BJ (cell line): ENCODE results near the gene PIGR. TPM values are rescaled to one million over a fixed set of nuclear protein-coding genes. Genes with fewer than 3 reads are reported as not detected.
A peak's percentile ranks its signal among the peaks of the same experiment; 100 is the strongest.

ENCODE experiments used
- CTCF ChIA-PET: fragments of 350-600 bp; formaldehyde crosslinking; extraction: SDS; loops from one replicate; lab custom pipeline; 2021; ENCODE audit warnings: antibody characterized with exemption, inconsistent platforms; lab: Yijun Ruan, JAX
- POLR2A ChIA-PET: fragments of 300-600 bp; sonication (Branson Sonifier 250); formaldehyde crosslinking; extraction: SDS; loops from one replicate; lab custom pipeline; 2021; ENCODE audit warnings: antibody characterized with exemption; lab: Charles Lee
- DNase-seq: peaks from one replicate; pipeline ENCODE4 v3.0.0-alpha.2; 2011; ENCODE audit warnings: low read depth
- H3K27me3 ChIP-seq: 2 replicates; pipeline ENCODE4 v1.6.0; 2011; ENCODE audit warnings: low read length; ENCODE audit not compliant: control insufficient read depth, insufficient read depth
- H3K36me3 ChIP-seq: 2 replicates; pipeline ENCODE4 v1.5.1; 2011; ENCODE audit warnings: low read length; ENCODE audit not compliant: control insufficient read depth, insufficient read depth
- H3K4me3 ChIP-seq: 2 replicates; pipeline ENCODE4 v1.5.1; 2011; ENCODE audit warnings: low read depth, mild to moderate bottlenecking, control low read depth, low read length
- CTCF ChIP-seq: IDR thresholded peaks from 2 replicates; pipeline ENCODE4 v1.5.1; 2011; ENCODE audit warnings: low read depth, mild to moderate bottlenecking, control low read depth, inconsistent platforms, low read length, moderate library complexity; ENCODE audit not compliant: insufficient read depth
- polyA plus RNA-seq: library from polyadenylated mRNA; depleted of rRNA; stranded (reverse); fragments of >200 nt; gene quantifications from 2 replicates; pipeline ENCODE4 v1.2.3, GENCODE V29; 2011

The PIGR gene
- polyA plus RNA-seq, 1 experiment, result not detected

DNA sequence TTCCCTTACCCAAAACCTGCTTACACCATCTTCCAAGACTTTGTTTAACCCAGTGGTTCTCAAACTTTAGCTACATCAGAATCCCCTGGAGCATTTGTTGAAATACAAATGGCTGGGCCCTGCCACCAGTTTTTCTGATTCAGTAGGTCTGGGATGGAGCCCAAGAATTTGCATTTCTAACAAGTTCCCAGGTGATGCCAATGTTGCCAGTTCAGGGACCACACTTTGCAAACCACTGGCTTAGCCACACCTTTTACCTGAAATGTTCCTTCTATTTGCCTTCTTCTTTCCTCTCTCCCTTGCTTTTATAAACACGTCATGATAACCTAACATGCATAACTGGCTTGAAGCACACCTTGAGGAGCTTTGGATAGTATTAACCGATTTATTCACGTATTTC is 40.1 kb upstream of the PIGR start:
- no peak for TF ChIP-seq CTCF
- ChIA-PET POLR2A (no interaction called here), CTCF (interaction anchor here (0.9 to 1.9 kb wide), 6 partner anchors 10 to 272 kb away, joined by 3 to 5 read pairs (median 4); no protein-coding TSS in a partner anchor)
- Histone ChIP-seq H3K27me3 (peaks cover 18% of the 10 kb centered on the region), H3K36me3 (no peaks in the 10 kb centered on the region), H3K4me3 (no peak overlapping the region)
- DNase-seq, result no peak

DNA sequence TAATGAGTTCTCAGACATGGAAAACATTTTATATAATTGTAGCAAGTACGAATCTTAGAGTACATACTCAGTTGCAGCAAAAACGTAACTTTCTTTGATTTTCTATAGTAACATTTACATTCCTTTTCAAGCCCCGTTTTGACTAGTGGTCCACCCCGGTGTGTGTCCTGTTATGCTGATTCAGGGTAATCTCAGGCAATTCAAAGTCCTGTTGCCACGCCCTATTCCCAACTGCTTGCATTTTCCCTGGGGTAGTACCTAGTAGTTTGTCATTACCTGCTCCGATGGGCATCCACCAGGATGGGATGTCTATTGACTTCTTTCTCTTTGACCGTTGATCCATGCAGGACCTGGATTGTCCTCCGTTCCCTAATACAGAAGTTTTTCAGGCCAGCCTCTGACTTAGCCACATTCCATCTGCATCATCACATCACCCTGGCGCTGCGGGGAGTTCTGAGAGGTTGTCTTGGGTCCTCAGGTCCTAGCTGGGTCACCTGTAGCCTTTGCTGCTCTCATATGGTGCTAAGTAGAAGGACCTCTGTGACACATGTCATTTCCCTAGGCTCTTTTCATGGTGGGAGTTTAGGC is 39.0 kb upstream of the PIGR start:
- Histone ChIP-seq H3K27me3 (peaks cover 15% of the 10 kb centered on the region), H3K4me3 (no peak overlapping the region), H3K36me3 (no peaks in the 10 kb centered on the region)
- TF ChIP-seq CTCF, result no peak
- CTCF ChIA-PET, result interaction anchor here (1.1 to 6.3 kb wide), 6 partner anchors 13 to 250 kb away, joined by 3 to 70 read pairs (median 4); partner anchors contain the start of gene FCAMR
- POLR2A ChIA-PET, result no interaction called here
- no peak for DNase-seq

- no peaks in the 10 kb centered on the region for H3K36me3 ChIP-seq
- H3K27me3 ChIP-seq, result peaks cover 7% of the 10 kb centered on the region
- no peak overlapping the region for H3K4me3 ChIP-seq
- no peak for DNase-seq
- peak; percentile 73 for TF ChIP-seq CTCF
- CTCF ChIA-PET, result interaction anchor here (0.6 to 6.3 kb wide), 55 partner anchors 9 to 518 kb away, joined by 3 to 70 read pairs (median 5); partner anchors contain the start of genes DYRK3, FCAMR, IL20 and PFKFB2
- POLR2A ChIA-PET, result no interaction called here
Observed at GRCh38 chr1:206982216-206982615, 36.0 kb upstream of the PIGR start.

GRCh38 chr1:206979379-206980043 is 33.2 kb upstream of the PIGR start:
- TF ChIP-seq CTCF, result peak; percentile 64
- ChIA-PET CTCF (interaction anchor here (0.6 to 6.3 kb wide), 13 partner anchors 9 to 995 kb away, joined by 3 to 70 read pairs (median 3); partner anchors contain the start of genes FCAMR and PIGR), POLR2A (no interaction called here)
- H3K4me3 ChIP-seq, result no peak overlapping the region
- DNase-seq, result no peak
- peaks cover 4% of the 10 kb centered on the region for H3K27me3 ChIP-seq
- no peaks in the 10 kb centered on the region for H3K36me3 ChIP-seq

DNA sequence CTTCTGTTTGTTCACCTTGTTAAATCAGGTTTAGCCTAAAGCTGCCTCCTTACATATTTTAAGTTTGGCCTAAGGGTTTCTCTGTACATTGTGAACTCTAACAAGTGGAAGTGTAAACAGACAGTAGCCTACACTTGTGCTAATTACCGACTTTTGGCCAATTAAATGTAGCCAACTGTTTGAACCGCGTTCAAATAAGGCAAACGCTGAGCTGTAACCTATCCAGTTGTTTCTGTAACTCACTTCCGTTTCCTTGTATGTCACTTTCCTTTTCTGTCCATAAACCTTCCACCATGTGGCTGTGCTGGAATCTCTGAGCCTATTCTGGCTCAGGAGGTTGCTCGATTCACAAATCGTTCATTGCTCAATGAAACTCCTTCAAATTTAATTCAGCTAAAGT is 32.0 kb upstream of the PIGR start:
- no peaks in the 10 kb centered on the region for H3K36me3 ChIP-seq

More for the DNA sequence above, 32.0 kb upstream of the PIGR start:
- CTCF ChIA-PET, result interaction anchor here (0.8 to 0.9 kb wide), 2 partner anchors 13 to 42 kb away, joined by 3 to 4 read pairs; no protein-coding TSS in a partner anchor
- no peak for TF ChIP-seq CTCF
- POLR2A ChIA-PET, result no interaction called here
- no peak for DNase-seq
- Histone ChIP-seq H3K27me3 (peaks cover 6% of the 10 kb centered on the region), H3K4me3 (no peak overlapping the region)
